HEK293 (cell line): ENCODE measurements around the gene NPTN.
"Not testable (repeated sequence)": the region's sequence is repeated elsewhere in the genome, so short reads cannot be mapped to it uniquely, and the experiment has no call there.

Experiments used
- CTCF ChIA-PET: fragments of 350-600 bp; formaldehyde crosslinking; extraction: SDS; loops from one replicate; lab custom pipeline; 2021; ENCODE audit warnings: antibody characterized with exemption; lab: Yijun Ruan, JAX
- POLR2A ChIA-PET: fragments of 300-600 bp; formaldehyde crosslinking; extraction: SDS; loops from one replicate; lab custom pipeline; 2020; ENCODE audit warnings: antibody characterized with exemption, inconsistent platforms; lab: Yijun Ruan, JAX
- H3K27ac ChIP-seq: fragments of 200-500 bp; sonication (Bioruptor generic); 2 replicates; pipeline ENCODE4 v1.5.1; 2014; ENCODE audit warnings: low read depth, low read length, control low read depth, inconsistent platforms; ENCODE audit errors: extremely low read depth
- H3K36me3 ChIP-seq, 2 experiments: fragments of 200-500 bp in 1 of 2; sonication (Bioruptor generic) in 1 of 2; 1 replicate in 1 of 2; 2 replicates in 1 of 2; pipeline ENCODE4 v1.5.1; 2014 to 2017; ENCODE audit warnings: inconsistent platforms in 2 of 2, low read length in 2 of 2; ENCODE audit not compliant: control insufficient read depth in 2 of 2, insufficient read depth in 1 of 2
- H3K4me1 ChIP-seq: fragments of 200-500 bp; sonication (Bioruptor generic); 2 replicates; pipeline ENCODE4 v1.5.1; 2014; ENCODE audit warnings: mild to moderate bottlenecking, low read length, inconsistent platforms; ENCODE audit not compliant: control insufficient read depth, insufficient read depth
- H3K4me3 ChIP-seq: 2 replicates; pipeline ENCODE4 v1.5.1; 2011; ENCODE audit warnings: low read depth, mild to moderate bottlenecking, control low read depth, low read length, moderate library complexity
- H3K9me3 ChIP-seq: fragments of 200-500 bp; sonication (Bioruptor generic); 2 replicates; pipeline ENCODE4 v1.5.1; 2014; ENCODE audit warnings: low read depth, low read length, inconsistent platforms; ENCODE audit not compliant: control insufficient read depth, insufficient read depth
- EGR2 ChIP-seq: fragments of 450-650 bp; formaldehyde crosslinking; IDR thresholded peaks from 2 replicates; pipeline ENCODE4 v1.5.1; 2016; ENCODE audit warnings: low read depth, missing biosample characterization, missing genetic modification characterization
- FEZF1 ChIP-seq: fragments of 450-650 bp; formaldehyde crosslinking; IDR thresholded peaks from 2 replicates; pipeline ENCODE4 v1.5.1; 2016; ENCODE audit warnings: missing biosample characterization, missing genetic modification characterization
- GLI2 ChIP-seq: fragments of 450-650 bp; formaldehyde crosslinking; IDR thresholded peaks from 2 replicates; pipeline ENCODE4; 2017; ENCODE audit warnings: missing biosample characterization, missing genetic modification characterization, low read depth, borderline replicate concordance
- GLIS1 ChIP-seq: fragments of 450-650 bp; formaldehyde crosslinking; IDR thresholded peaks from 2 replicates; pipeline ENCODE4 v1.5.1; 2016; ENCODE audit warnings: missing biosample characterization, missing genetic modification characterization
- MYNN ChIP-seq: fragments of 450-650 bp; formaldehyde crosslinking; IDR thresholded peaks from 2 replicates; pipeline ENCODE4 v1.5.1; 2016; ENCODE audit warnings: missing biosample characterization, missing genetic modification characterization, borderline replicate concordance
- REPIN1 ChIP-seq: fragments of 450-650 bp; formaldehyde crosslinking; IDR thresholded peaks from 2 replicates; pipeline ENCODE4 v1.5.1; 2017; ENCODE audit warnings: missing biosample characterization, missing genetic modification characterization, low read depth
- SP3 ChIP-seq: fragments of 450-650 bp; formaldehyde crosslinking; IDR thresholded peaks from 2 replicates; pipeline ENCODE4 v1.5.1; 2016; ENCODE audit warnings: missing biosample characterization, missing genetic modification characterization
- YY1 ChIP-seq: fragments of 450-650 bp; formaldehyde crosslinking; IDR thresholded peaks from 2 replicates; pipeline ENCODE4 v1.5.1; 2018; ENCODE audit warnings: missing biosample characterization, missing genetic modification characterization
- ZNF140 ChIP-seq: fragments of 450-650 bp; formaldehyde crosslinking; IDR thresholded peaks from 2 replicates; pipeline ENCODE4 v1.5.1; 2016; ENCODE audit warnings: missing biosample characterization, missing genetic modification characterization
- ZNF175 ChIP-seq: fragments of 450-650 bp; formaldehyde crosslinking; IDR thresholded peaks from 2 replicates; pipeline ENCODE4 v1.5.1; 2016; ENCODE audit warnings: missing biosample characterization, missing genetic modification characterization
- ZNF24 ChIP-seq: fragments of 450-650 bp; formaldehyde crosslinking; IDR thresholded peaks from 2 replicates; pipeline ENCODE4 v1.5.1; 2016; ENCODE audit warnings: missing biosample characterization, missing genetic modification characterization
- ZNF280D ChIP-seq: fragments of 450-650 bp; formaldehyde crosslinking; IDR thresholded peaks from 2 replicates; pipeline ENCODE4 v1.5.1; 2016; ENCODE audit warnings: missing biosample characterization, missing genetic modification characterization
- ZNF362 ChIP-seq: fragments of 450-650 bp; formaldehyde crosslinking; IDR thresholded peaks from 2 replicates; pipeline ENCODE4 v1.5.1; 2016; ENCODE audit warnings: missing biosample characterization, missing genetic modification characterization
- ZNF449 ChIP-seq: fragments of 450-650 bp; formaldehyde crosslinking; IDR thresholded peaks from 2 replicates; pipeline ENCODE4 v1.5.1; 2017; ENCODE audit warnings: missing biosample characterization, mild to moderate bottlenecking, missing genetic modification characterization, moderate library complexity
- ZNF510 ChIP-seq: fragments of 450-650 bp; formaldehyde crosslinking; IDR thresholded peaks from 2 replicates; pipeline ENCODE4 v1.5.1; 2018; ENCODE audit warnings: mild to moderate bottlenecking, missing genetic modification characterization, missing biosample characterization; ENCODE audit not compliant: insufficient replicate concordance
- ZNF549 ChIP-seq: fragments of 450-650 bp; IDR thresholded peaks from 2 replicates; pipeline ENCODE4 v1.5.1; 2018; ENCODE audit warnings: missing biosample characterization, missing genetic modification characterization, mild to moderate bottlenecking, inconsistent platforms, moderate library complexity
- ZNF571 ChIP-seq: fragments of 450-650 bp; formaldehyde crosslinking; IDR thresholded peaks from 2 replicates; pipeline ENCODE4 v1.5.0; 2017; ENCODE audit warnings: missing biosample characterization, missing genetic modification characterization
- ZNF701 ChIP-seq: fragments of 450-650 bp; formaldehyde crosslinking; IDR thresholded peaks from 2 replicates; pipeline ENCODE4 v1.5.1; 2016; ENCODE audit warnings: missing biosample characterization, missing genetic modification characterization
- ZNF792 ChIP-seq: fragments of 450-650 bp; formaldehyde crosslinking; IDR thresholded peaks from 2 replicates; pipeline ENCODE4 v1.5.1; 2016; ENCODE audit warnings: missing biosample characterization, missing genetic modification characterization
- TF ChIP-seq, protein P1 (sequence below): fragments of 450-650 bp; formaldehyde crosslinking; IDR thresholded peaks from 2 replicates; pipeline ENCODE4 v1.5.1; 2016; ENCODE audit warnings: missing biosample characterization, missing genetic modification characterization
- TF ChIP-seq, protein P2 (sequence below): fragments of 450-650 bp; formaldehyde crosslinking; IDR thresholded peaks from 2 replicates; pipeline ENCODE4 v1.5.1; 2016; ENCODE audit warnings: missing biosample characterization, missing genetic modification characterization, low read depth

Gene NPTN

DNA sequence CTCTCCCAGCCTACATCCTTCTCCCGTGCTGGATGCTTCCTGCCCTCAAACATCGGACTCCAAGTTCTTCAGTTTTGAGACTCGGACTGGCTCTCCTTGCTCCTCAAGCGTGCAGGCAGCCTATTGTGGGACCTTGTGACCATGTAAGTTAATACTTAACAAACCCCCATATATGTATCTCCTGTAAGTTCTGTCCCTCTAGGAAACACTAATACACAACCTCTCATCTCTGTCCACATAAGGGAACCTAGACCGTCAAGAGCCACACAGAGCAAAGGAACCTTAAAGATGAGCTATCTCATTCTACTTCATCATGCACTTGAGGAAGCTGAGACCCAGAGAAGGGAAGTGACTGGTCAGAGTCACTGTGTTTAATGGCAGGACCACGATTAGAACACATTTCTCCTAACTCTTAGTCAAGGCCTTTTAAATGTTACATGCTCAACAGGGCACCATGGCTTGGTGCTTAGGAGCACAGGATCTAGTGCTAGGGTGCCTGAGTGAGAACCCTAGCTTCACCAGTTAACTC lies 50.3 kb downstream of the NPTN start (continued):
- TF ChIP-seq GLI2 (tag by site-specific recombination) (no peak), ZNF792 (tag by site-specific recombination) (no peak), YY1 (tag by site-specific recombination) (no peak)

GRCh38 chr15:73578026-73578425 lies 55.2 kb downstream of the NPTN start:
- Histone ChIP-seq H3K36me3 (peaks cover 11 to 58% of the 10 kb centered on the region in 2 experiments; a peak in 2 of 3 replicates), H3K4me3 (no peak overlapping the region)
- CTCF ChIA-PET = interaction anchor here (1.0 kb wide), 2 partner anchors 17 to 59 kb away, joined by 3 to 4 read pairs; no protein-coding TSS in a partner anchor

DNA sequence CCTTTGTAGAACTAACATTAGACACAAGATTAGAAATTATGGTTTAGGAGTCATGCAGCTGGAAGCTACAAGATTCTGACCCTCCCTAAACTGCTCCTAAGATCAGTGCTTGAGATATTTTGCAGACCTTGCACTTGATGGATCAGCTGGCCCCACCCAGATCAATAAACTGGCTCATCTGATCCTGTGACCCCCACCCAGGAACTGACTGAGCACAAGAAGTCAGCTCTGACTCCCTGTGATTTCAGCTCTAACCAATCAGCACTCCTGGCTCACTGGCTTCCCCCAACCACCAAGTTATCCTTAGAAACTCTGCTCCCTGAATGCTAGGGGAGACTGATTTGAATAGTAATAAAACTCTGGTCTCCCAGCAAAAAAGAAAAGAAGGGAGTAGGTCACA lies 55.6 kb downstream of the NPTN start:
- H3K4me3 ChIP-seq, H3K9me3 ChIP-seq, POLR2A ChIA-PET, H3K27ac ChIP-seq, H3K4me1 ChIP-seq: not testable (repeated sequence)
- CTCF ChIA-PET = interaction anchor here (0.6 to 1.0 kb wide), 3 partner anchors 17 to 276 kb away, joined by 3 to 4 read pairs (median 3); no protein-coding TSS in a partner anchor
- peaks cover 8 to 58% of the 10 kb centered on the region in 2 experiments; a peak in 2 of 3 replicates for H3K36me3 ChIP-seq

More at GRCh38 chr15:73578026-73578425, 55.2 kb downstream of the NPTN start:
- no peaks in the 10 kb centered on the region for H3K9me3 ChIP-seq
- H3K27ac ChIP-seq = no peak overlapping the region
- TF ChIP-seq MYNN = no peak
- no peak for TF ChIP-seq FEZF1 (tag by site-specific recombination)
- no peak for TF ChIP-seq ZNF449 (tag by site-specific recombination)
- no peak for TF ChIP-seq ZNF140 (tag by site-specific recombination)
- no peak for TF ChIP-seq ZNF24
- TF ChIP-seq, protein P1, sequence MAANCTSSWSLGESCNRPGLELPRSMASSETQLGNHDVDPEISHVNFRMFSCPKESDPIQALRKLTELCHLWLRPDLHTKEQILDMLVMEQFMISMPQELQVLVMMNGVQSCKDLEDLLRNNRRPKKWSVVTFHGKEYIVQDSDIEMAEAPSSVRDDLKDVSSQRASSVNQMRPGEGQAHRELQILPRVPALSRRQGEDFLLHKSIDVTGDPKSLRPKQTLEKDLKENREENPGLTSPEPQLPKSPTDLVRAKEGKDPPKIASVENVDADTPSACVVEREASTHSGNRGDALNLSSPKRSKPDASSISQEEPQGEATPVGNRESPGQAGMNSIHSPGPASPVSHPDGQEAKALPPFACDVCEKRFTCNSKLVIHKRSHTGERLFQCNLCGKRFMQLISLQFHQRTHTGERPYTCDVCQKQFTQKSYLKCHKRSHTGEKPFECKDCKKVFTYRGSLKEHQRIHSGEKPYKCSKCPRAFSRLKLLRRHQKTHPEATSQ (tag by site-specific recombination) = no peak
- TF ChIP-seq ZNF701 (tag by site-specific recombination) = no peak
- no peak for TF ChIP-seq ZNF362 (tag by site-specific recombination)
- no peak for TF ChIP-seq GLIS1
- TF ChIP-seq ZNF571 (tag by site-specific recombination) = no peak
- POLR2A ChIA-PET = no interaction called here
- no peaks in the 10 kb centered on the region for H3K4me1 ChIP-seq

- POLR2A ChIA-PET = no interaction called here
Observed at GRCh38 chr15:73575636-73576247, 57.4 kb downstream of the NPTN start.

More at GRCh38 chr15:73575636-73576247, 57.4 kb downstream of the NPTN start:
- Histone ChIP-seq H3K36me3 (peaks cover 3 to 64% of the 10 kb centered on the region in 2 experiments; a peak in 2 of 3 replicates), H3K4me3 (no peak overlapping the region), H3K4me1 (no peaks in the 10 kb centered on the region), H3K9me3 (no peaks in the 10 kb centered on the region), H3K27ac (no peak overlapping the region)
- CTCF ChIA-PET = interaction anchor here (1.6 kb wide), 1 partner anchor 130 kb away, joined by 3 read pairs; no protein-coding TSS in a partner anchor
- no peak for TF ChIP-seq ZNF549 (tag by site-specific recombination)
- TF ChIP-seq SP3 (tag by site-specific recombination) = no peak
- no peak for TF ChIP-seq ZNF510
- no peak for TF ChIP-seq ZNF280D (tag by site-specific recombination)
- no peak for TF ChIP-seq REPIN1 (tag by site-specific recombination)
- TF ChIP-seq, protein P2, sequence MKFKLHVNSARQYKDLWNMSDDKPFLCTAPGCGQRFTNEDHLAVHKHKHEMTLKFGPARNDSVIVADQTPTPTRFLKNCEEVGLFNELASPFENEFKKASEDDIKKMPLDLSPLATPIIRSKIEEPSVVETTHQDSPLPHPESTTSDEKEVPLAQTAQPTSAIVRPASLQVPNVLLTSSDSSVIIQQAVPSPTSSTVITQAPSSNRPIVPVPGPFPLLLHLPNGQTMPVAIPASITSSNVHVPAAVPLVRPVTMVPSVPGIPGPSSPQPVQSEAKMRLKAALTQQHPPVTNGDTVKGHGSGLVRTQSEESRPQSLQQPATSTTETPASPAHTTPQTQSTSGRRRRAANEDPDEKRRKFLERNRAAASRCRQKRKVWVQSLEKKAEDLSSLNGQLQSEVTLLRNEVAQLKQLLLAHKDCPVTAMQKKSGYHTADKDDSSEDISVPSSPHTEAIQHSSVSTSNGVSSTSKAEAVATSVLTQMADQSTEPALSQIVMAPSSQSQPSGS = no peak
- no peak for TF ChIP-seq ZNF175
- TF ChIP-seq EGR2 (tag by site-specific recombination) = no peak
